ENCODE results near the gene GOLGB1.
A peak's percentile ranks its signal among the peaks of the same experiment; 100 is the strongest.
"Not testable (repeated sequence)": the region's sequence is repeated elsewhere in the genome, so short reads cannot be mapped to it uniquely, and the experiment has no call there.

GOLGB1 gene

DNA sequence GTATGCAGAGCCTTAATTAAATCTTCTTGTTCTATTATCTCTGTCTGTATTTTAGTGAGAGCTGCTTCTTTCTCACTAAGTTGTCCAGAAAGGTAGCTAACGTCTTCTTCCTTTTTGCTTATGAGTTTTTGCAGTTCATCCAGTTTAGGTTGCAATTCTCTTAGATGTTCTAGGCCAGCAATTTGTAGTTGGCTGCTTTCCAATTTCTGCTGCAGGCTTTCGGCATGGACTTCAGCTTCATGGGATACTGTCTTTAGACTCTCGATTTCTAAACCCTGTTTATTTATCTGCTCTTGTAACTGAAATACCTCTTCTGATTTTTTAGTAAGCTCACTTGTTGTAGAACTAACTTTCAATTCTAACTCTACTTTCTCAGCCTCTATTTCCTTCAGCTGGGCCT, 53.4 kb downstream of the GOLGB1 start:
- DNase-seq (ENCODE audit: low read depth), result no peak
- no peak overlapping the region for H3K4me3 ChIP-seq (ENCODE audit: low read depth, low read length)

DNA sequence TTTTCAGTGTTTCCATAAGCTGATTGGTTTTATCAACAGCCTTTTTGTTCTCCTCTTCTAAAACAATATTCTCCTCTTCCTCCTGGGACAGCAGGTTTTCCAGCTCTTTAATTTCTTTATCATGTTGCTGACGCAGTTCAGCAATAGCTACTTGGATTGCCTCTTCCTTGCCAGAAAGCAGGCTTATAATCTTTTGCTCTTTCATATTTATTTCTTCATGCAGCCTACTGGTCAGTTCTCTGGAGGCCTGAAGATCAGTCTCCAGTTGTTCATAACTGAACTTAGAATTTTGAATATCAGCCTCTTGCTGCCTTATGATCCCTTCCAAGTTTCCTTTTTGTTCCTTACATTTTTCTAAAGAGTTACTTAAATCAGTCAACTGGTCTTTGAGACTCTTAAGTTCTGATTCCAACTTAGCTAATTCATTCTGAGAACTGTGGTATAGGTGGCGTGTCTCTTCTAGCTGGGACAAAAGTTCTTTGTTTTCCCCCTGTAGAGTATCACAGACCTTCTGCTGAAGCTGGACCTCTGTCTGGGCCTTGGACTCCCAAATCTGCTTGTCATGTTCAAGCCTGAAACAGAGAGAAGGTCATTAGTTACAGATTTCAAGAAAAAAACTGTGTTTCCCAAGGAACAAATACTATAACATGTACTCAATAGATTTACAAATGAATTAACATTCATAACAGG, 57.4 kb downstream of the GOLGB1 start:
- no peak for DNase-seq (ENCODE audit: low read depth)
- H3K4me3 ChIP-seq (ENCODE audit: low read depth, low read length), result no peak overlapping the region

DNA sequence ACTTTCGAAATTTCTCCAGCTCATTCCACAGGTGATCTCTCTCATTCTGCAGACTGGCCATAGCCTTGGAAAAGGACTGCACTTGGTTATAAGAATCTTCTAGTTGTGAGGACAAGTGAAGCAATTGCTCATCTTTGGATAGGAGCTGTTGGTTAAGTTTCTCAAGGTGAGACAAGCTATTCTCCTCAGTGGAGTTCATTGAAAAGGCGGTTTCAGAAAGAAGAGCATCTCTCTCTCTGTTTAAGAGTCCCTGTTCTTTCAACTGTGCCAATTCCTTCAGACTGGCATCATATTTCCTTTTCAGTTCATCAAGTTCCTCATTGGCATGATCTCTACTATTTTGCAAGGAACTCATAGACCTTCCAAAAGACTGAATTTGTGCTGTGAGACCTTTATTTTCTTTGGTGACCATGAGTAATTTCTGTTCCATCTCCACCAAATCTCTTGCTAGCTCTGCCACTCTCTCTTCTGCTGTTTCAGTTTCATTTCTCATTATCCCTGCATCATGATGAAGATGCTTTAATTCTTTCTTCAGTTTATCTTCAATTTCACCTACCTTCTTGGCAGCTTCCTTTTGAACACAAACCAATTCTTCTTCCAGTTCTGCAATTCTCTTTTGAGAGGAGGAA, 58.6 kb downstream of the GOLGB1 start:
- no peak for DNase-seq (ENCODE audit: low read depth)

DNA sequence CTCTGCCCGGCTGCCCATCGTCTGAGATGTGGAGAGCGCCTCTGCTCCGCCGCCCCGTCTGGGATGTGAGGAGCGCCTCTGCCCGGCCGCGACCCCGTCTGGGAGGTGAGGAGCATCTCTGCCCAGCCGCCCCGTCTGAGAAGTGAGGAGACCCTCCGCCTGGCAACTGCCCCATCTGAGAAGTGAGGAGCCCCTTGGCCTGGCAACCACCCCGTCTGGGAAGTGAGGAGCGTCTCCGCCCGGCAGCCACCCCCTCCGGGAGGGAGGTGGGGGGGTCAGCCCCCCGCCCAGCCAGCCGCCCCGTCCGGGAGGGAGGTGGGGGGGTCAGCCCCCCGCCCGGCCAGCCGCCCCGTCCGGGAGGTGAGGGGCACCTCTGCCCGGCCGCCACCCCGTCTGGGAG, 60.8 kb downstream of the GOLGB1 start:
- not testable (repeated sequence) for H3K4me3 ChIP-seq (ENCODE audit: low read depth, low read length); DNase-seq (ENCODE audit: low read depth)

More for the DNA sequence above, 58.6 kb downstream of the GOLGB1 start:
- no peak overlapping the region for H3K4me3 ChIP-seq (ENCODE audit: low read depth, low read length)

DNA sequence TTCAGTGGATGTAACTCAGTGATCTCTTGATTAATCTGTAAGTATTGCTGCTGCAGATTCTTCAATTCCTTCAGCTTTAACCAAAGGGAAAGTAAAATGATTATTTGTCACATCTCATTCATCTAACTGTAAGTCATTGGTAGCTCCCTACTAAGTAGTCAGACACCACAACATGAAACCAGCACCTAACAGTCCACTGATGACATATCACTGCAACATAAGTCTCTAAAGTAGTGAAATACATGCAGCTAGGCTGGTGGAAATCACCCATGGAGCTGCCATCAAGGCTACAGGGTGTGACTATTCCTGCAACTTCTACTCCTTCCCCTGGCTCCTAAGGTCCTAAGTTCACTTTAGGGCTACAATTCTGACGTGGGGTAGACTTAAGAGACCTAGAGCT, 67.7 kb downstream of the GOLGB1 start:
- no peak for DNase-seq (ENCODE audit: low read depth)
- no peak overlapping the region for H3K4me3 ChIP-seq (ENCODE audit: low read depth, low read length)

DNA sequence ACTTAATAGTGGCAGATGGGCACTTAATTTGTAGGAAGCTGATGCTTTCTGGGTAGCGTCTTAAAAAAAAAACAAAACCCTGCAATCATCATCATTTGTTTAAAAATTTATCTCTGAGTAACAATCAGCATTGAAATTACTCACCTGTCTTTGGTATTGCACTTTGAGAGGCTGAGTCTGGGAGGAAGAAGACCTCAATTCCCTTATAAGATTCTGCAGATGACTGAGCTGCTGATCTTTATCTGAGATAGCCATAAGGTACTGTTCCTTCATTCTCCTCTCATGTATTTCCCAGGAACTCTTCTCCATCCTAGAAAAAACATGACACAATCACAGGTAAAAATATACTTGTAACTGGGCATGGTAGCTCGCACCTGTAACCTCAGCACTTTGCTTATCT, 72.4 kb downstream of the GOLGB1 start:
- no peak for DNase-seq (ENCODE audit: low read depth)
- H3K4me3 ChIP-seq (ENCODE audit: low read depth, low read length), result no peak overlapping the region

DNA sequence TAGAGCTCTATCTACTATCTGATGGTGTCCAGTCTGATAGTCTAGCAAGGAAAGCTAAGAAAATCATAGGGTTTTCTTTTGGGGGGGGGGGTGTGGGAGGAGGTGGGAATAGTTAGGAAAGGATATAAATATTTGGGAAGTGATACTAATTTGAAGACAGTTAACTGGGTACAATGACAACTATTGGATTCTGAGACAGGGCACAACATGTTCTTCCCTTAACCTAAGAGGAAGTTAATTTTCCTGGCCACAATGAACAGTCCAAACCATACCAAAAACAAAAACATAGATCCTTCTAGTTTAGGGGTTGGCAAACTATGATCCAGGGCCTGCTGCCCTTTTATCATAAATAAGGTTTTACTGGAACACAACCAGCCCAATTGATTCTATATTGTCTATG, 78.9 kb downstream of the GOLGB1 start:
- no peak overlapping the region for H3K4me3 ChIP-seq (ENCODE audit: low read depth, low read length)
- no peak for DNase-seq (ENCODE audit: low read depth)

DNA sequence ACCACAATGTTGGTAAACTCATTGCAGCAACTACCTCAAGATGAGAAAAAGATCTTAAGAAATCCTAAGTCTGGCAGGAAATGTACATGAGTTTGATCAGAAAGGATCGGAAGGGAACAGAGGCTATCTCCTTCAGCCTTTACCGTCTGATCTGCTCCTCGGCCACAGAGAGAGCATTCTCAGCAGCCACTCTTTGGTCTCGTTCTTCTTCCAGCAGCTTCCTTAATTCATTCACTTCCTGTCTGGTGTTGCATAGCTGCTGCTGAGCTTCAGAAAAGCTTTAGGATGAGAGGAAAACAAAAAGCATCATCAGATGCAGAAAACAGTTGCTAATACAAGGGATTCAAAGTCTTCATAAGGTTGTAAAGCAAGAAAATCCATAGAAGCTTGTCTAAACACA, 82.2 kb downstream of the GOLGB1 start:
- H3K4me3 ChIP-seq (ENCODE audit: low read depth, low read length), result no peak overlapping the region
- no peak for DNase-seq (ENCODE audit: low read depth)

DNA sequence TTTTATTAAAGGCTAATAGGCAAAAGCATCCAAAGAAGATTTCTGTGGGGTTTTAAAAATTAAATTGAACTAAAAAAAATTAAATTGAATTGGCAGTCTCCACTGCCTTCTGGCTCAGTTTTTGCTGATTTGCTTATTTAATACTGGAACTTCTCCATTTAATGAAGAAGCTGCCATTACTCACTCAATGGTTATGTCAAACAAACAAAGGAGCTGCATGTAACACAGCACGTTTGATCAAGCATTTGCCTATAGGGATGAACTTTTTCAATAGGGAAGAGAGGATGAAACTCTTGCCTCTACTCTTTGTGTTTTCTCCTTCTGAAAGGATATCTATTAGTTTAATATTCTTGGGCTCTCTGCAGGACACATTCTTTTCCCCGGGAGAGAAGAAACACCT, 84.1 kb downstream of the GOLGB1 start:
- no peak for DNase-seq (ENCODE audit: low read depth)
- H3K4me3 ChIP-seq (ENCODE audit: low read depth, low read length), result no peak overlapping the region

DNA sequence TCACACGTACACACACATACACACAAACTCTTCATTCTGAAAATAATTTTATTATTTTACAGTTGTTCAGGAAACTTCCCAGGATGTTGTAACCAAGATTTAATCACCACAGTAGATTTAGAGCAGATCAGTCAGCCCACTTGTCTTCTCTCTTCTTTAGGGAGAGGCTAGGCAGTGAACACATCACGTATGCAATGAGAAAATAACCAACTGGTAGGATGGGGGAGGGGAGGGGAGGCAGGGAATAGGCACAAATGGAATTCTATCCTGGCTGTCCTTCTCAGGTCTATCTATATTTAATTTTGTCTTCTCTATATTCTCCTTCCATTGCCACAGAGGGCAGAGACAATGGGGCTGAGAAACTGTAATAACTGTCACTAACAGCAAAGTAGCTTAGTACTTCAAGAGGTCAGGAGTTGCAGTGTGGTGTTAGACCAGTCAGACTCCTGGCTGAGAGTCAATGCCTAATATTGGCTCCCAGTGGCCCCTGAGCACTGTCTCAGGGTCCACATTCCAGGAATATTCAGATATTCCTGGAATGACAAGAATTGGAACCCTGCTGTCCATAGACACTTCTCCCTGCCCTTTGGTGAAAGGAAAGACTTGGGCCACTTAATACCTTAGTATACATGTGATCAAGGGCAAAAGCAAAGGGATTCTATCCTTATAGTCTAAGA, 86.2 kb downstream of the GOLGB1 start:
- H3K4me3 ChIP-seq (ENCODE audit: low read depth, low read length), result no peak overlapping the region
- no peak for DNase-seq (ENCODE audit: low read depth)

DNA sequence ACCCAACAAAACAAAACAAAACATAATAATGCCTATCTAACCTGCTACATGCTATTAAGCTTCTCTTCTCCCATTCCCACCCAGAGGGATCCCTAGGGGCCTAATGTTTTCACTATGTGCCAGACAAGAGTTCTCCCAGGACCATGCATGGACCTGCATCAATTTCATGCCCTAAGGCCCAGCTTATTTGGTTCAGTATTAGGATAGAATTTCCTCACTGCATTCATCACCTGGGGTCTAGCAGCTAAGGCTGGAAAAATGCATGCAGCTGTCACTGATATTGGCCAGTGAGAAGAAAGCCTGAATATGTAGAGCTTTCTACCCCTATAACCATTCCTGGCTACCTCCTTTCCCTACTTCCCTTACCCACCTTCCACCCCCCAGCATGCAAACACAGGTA, 86.8 kb downstream of the GOLGB1 start:
- no peak overlapping the region for H3K4me3 ChIP-seq (ENCODE audit: low read depth, low read length)
- no peak for DNase-seq (ENCODE audit: low read depth)

DNA sequence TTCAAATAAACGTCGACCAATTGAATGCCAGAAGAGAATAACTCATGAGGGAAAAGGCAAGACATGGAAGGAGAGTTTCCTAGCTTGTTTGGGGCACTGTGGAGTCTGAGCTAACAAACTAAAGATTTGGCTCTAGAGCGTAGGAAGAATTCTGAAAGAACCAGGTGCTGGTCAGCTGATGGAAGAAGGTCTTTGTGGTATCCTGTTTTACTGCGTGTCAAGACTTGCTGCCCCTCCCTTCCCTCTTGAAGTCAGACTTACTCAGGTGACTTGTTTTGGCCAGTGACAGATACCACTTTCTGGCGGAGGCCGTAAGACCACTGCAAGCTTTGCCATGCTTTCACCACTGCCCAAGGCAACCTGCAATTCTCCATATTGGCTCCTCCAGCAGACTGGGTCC, 88.2 kb downstream of the GOLGB1 start:
- no peak overlapping the region for H3K4me3 ChIP-seq (ENCODE audit: low read depth, low read length)
- DNase-seq (ENCODE audit: low read depth), result no peak

DNA sequence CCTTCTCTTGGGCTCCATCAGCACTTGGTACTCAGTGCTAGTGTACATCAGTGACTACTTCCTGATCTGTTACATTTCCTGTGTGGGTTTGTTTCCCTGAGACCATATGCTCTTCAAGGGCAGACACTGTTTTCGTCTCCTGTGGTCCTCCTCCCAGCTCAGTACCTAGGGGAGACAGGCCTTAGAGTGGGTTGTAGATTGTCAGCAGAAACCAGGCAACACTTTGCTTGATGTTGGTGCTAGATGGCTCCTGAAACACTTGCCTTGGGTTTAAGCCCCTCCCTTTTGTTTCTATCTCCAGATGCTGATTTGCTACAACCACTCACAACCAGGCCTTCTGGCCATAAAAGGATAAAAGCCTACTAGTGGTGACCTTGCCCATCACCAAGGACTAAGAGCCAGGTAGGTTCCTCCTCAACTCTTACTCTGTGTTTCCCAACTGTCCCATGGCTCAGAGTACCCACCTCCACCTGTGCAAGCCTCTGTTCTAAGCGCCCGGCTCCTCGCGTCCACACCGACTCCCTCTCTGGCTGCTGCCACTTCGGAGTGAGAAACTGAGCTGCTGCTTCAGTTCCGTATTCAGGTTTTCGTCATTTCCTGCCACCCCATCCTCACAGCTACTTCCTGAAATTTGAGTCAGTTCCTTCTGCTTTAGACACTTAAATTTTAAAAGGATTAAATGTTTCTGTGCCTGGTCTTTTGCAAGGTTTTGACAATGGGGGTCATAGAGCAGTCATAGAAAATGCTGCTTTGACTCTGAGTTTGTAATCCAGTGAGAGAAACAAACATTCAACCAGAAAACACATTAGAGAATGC, 89.0 kb downstream of the GOLGB1 start, which contains the start of gene HCLS1:
Gene HCLS1 (minus strand): TSS at position 548 of the 816 bp plus-strand sequence. CDS start 2,556 bp downstream, outside the sequence.
- H3K4me3 ChIP-seq (ENCODE audit: low read depth, low read length), result peak within 1 kb of the TSS; percentile 35
- peak; percentile 5 for DNase-seq (ENCODE audit: low read depth)

DNA sequence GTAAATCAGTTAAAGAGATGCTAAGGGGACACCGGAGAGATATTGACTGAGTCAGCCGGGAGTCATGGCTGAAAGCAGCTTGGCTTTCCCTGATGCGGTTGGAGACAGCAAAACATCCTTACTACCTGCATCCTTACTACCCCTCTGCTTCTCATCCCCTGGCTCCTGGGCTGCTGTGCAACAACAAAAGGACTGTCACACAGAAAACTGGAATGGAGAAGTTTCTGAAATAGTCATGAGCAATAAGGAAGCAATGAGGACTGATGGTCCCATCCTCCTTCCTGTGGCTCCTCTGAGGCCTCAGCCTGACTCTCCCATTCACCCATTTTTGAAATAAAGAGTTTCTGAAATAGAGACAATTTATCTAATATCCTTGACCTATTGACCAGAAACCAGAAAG, 90.0 kb downstream of the GOLGB1 start:
- DNase-seq (ENCODE audit: low read depth), result no peak
- H3K4me3 ChIP-seq (ENCODE audit: low read depth, low read length), result no peak overlapping the region

DNA sequence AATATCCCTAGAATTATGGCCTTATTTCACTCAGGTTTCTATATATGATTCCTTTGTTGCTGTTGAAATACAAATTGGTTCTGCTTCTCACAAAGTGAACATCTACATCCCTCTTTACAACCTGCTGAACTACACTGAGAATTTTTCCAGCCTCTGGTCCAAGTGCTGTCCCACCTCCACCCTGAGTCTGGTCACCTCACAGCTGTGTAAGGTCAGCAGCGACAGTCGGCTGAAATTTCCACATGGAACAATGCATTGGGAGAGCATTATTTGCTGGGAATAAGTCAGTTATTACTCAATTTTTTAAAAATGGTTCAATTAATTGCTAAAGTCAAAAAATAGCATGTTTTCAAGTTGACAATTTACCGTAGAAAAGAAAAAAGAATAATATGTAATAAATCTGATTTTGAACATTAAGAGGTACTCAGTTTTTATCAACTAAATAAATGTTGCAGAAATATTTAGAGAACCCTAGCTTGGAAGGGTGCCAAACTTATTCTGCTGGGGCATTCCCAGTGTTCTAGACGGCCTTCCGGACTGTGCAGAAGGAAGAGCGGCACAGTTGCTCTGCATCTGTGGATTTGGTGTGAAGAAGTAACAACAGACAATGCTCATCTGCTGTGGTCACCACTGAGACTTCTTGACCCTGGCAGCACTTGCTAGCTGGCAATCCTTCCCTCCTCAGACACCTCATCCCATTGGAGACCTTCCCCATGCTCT, 90.7 kb downstream of the GOLGB1 start:
- H3K4me3 ChIP-seq (ENCODE audit: low read depth, low read length), result no peak overlapping the region
- no peak for DNase-seq (ENCODE audit: low read depth)

DNA sequence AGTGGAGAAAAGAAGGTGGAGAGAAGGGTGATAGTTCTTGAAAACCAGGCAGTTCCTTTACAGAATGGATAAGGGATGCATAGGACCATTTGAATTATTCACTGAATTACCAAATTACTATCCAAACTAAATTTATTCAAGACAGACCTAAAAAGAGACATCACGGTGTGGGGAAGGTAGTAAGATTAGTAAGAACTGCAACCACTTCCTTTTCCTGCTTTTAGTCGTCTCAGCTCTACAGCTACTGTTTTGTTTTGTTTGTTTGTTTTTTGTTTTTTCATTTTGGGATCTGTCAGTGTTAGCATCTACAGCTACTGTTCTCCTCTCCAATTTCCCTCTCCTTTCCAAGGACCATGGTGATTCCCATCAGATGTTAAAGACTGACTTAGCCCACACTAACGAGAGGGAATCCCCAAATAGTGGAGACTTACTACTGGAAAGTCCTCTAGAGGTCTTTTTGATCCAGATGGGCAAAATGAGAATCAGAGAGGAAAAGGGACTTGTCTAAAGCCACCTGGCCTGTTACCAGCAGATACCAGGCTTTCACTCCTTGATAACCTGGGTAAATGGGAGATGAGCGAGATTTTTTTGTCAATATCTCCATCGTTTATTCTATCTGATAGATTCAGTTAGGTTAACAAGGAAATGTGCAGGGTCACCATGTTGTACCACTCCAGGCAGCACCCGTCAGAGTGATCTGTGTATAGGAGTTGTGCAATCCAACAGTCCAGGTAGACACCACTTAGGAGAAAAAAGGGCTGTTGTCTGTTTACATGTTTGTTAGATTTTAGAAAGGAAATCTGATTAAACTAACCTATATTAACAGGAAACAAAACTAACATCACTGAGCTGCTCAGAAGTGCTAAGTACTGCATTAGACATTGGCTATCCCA, 94.8 kb downstream of the GOLGB1 start:
- no peak for DNase-seq (ENCODE audit: low read depth)
- no peak overlapping the region for H3K4me3 ChIP-seq (ENCODE audit: low read depth, low read length)

DNA sequence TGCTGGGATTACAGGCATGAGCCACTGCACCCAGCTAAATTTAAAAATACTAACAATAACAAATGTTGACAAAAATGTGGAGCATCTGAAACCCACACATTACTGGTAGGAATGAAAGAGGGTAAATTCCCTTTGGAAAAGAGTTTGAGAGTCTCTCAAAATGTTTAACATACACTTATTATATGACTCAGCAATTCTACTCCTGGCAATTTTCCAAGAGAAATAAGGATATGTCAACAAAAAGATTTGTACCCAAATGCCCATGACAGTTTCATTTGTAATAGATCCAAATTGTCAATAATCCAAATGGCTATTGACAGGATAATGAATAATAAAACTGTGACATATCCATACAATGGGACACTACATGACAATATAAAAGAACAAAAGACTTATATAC, 97.9 kb downstream of the GOLGB1 start:
- DNase-seq (ENCODE audit: low read depth), result peak; percentile 4
- no peak overlapping the region for H3K4me3 ChIP-seq (ENCODE audit: low read depth, low read length)

DNA sequence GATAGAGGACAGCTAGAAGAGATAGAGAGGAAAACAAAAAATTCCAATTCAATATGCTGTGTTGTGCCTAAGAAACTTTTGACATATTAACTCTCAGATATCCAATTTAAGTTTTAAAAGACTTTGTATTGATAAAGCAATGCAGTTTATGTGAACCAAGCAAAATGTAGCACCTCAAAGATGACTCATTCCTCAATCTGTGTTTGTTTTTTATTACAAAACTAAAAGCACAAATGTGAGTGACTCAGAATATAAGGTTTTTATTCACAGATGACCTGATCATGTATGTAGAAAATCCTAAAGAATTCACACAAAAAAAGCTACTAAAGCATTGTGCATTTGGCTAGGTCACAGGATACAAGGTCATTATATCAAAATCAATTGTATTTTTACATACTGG, 99.9 kb downstream of the GOLGB1 start:
- peak; percentile 20 for DNase-seq (ENCODE audit: low read depth)
- no peak overlapping the region for H3K4me3 ChIP-seq (ENCODE audit: low read depth, low read length)

All from skeletal muscle cell (primary cell).